ENCODE results near the gene ANKRD24.
"Not testable (repeated sequence)": the region's sequence is repeated elsewhere in the genome, so short reads cannot be mapped to it uniquely, and the experiment has no call there.

ANKRD24 gene

DNA sequence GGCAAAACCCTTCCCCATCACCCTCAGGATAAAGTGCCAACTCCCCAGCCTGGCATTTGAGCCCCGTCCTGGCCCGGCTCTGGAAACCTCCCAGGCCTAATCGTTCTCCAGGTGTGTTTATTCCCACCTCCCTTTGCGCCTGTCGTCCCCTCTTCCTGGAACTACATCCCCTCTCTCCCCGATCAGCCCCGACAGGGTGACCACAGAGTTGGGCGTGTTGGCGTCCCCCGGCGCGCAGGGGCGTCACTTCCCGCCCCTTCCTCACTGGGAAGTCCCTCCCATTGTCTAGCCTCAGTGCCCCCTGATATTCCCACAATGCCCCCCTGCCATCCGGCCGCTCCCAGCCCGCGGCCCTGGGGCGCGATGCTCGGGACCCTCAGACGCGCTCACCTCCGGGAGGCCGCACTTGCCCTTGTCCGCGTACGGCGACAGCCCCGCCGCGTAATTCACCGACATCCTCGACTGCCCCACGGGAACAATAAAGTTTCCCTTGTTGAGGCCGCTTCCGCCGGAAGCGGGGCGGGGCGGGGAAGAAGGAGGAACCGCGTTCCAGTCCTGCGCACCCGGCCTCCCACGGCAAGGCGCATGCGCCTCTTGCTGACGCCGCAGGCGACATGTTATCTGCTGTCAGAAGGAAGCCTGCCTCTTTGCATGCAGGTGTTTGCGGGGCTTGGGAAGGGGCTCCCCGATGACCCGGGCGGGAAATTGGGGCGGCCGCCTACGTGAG is at the start of gene ANKRD24, which contains the start of gene SIRT6:
Gene ANKRD24 (plus strand): TSS at position 606 of the 727 bp plus-strand sequence. CDS start 3,737 bp downstream, outside the sequence.
Gene SIRT6 (minus strand): TSS at position 480 of the 727 bp plus-strand sequence. CDS start 24 bp downstream, at position 456.
- DNase-seq (ENCODE audit: low read depth in 2 of 2), result peak; percentile 92 to 93

DNA sequence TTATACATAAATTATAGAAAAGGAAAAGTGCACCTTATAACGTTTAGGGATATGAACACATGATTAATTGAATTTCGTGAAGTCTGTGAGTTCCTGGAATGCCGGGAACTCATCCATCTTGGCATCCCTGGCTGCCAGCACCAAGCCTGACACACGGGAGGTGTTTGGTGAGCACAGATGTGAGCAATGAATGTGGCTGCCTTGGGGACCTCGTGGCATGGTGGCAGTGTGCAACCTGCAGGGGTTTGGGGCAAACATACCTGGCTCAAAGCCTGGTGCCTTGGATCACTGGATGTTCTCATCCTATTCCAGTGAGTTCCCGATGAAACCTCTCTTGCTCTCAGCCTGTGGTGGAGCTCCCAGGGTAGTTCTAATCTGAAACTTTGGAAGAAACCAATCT is 48.1 kb upstream of the ANKRD24 start:
- DNase-seq (ENCODE audit: low read depth in 2 of 2), result no peak

DNA sequence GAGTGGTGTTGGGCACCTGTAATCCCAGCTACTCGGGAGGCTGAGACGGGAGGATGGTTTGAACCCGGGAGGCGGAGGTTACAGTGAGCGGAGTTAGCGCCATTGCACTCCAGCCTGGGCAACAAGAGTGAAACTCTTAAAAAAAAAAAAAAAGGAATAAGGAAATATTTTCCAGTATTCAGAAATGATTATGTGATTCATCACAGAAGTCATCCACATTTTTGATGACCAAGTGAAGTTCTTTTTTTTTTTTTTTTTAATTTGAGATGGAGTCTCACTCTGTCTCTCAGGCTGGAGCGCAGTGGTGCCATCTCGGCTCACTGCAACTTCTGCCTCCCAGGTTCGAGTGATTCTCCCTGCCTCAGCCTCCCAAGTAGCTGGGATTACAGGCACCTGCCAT is 47.1 kb upstream of the ANKRD24 start:
- DNase-seq (ENCODE audit: low read depth in 2 of 2), result not testable (repeated sequence)

DNA sequence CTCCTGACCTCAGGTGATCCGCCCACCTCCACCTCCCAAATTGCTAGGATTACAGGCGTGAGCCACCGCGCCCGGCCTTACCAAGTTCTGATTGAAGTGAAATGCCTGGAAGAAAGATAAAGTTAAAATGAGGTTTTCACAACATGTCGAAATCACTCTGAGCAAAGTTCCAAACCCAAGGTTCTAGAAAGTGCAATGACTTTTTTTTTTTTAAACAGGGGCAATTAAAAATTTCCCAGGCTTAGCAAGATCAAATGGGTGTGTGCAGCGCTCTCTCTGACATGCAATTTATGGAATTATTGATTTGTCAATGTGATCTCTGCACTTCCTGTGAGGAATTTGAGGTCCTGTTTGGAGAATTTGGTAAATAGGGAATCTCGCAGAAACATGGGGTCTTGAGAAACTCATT is 45.8 kb upstream of the ANKRD24 start:
- no peak for DNase-seq (ENCODE audit: low read depth in 2 of 2)

DNA sequence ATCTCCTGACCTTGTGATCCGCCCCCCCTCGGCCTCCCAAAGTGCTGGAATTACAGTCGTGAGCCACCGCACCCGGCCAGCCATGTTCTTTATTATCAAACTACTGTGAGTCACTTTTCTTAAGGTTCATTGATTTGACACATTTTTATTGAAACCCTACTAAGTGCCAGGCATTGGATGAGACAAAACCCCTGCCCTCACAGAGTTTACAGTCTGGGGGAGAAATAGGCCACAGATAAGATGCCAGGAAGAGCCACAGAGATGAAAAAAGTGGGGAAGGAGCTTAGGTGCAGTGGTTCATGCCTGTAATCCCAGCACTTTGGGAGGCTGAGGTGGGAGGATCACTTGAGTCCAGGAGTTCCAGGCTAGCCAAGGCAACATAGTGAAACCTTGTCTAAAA is 44.0 kb upstream of the ANKRD24 start:
- DNase-seq (ENCODE audit: low read depth in 2 of 2), result no peak

DNA sequence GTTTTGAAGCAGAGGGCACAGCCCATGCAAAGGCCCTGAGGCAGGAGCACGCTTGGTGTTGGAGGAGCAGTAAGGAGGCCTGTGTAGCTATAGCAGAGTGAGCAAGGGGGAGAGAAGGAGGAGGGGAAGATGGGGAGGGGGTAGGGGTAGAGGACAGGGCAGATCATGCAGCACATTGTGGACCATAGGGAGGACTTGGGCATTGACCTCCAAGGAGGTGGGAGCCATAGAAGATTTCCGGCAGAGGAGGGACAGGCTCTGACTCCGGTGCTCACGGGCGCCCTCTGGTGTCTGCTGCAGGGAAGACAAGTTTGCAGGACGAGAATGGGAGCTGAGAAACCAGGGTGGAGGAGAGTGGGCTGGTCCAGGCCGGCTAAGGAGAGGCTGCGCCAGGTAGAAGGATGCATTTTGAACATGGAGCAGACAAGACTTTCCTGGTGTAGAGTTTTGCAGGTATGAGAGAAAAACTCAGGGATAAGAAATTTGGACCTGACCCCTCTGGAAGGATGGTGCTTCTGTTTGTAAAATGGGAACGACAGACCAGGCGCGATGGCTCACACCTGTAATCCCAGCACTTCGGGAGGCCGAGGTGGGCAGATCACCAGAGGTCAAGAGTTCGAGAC is 42.8 kb upstream of the ANKRD24 start:
- DNase-seq (ENCODE audit: low read depth in 2 of 2), result peak; percentile 73 to 89

DNA sequence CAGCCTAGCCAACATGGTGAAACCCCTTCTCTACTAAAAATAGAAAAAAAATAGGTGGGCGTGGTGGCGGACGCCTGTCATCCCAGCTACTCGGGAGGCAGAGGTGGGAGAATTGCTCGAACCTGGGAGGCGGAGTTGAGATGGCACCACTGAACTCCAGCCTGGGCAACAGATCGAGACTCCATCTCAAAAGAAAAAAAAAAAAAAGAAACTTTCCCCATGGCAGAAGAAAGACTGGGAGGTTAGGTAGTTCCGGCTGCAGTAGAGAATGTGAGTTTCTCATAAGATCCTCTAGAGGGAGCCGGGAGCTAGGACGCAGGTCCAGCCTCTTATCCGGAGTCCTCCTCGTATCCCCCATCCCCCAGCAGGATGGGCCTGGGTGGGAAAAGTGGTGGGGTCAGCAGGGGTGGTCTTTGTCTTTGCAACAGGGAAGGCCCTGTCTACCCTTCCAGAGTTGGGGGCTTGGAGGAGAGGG is 42.2 kb upstream of the ANKRD24 start:
- DNase-seq (ENCODE audit: low read depth in 2 of 2), result no peak

DNA sequence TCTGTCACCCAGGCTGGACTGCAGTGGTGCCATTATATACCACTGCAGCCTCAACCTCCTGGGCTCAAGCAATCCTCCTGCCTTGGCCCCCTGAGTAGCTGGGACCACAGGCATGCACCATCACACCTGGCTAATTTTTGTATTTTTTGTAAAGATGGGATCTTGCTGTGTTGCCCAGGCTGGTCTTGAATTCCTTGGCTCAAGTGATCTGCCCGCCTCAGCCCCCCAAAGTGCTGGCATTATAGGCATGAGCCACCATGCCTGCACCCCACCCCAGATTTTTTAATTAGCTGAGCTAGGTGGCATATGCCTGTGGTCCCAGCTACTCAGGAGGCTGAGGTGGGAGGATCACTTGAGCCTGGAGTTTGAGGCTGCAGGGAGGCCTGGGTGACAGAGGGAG is 39.6 kb upstream of the ANKRD24 start:
- DNase-seq (ENCODE audit: low read depth in 2 of 2), result not testable (repeated sequence)

DNA sequence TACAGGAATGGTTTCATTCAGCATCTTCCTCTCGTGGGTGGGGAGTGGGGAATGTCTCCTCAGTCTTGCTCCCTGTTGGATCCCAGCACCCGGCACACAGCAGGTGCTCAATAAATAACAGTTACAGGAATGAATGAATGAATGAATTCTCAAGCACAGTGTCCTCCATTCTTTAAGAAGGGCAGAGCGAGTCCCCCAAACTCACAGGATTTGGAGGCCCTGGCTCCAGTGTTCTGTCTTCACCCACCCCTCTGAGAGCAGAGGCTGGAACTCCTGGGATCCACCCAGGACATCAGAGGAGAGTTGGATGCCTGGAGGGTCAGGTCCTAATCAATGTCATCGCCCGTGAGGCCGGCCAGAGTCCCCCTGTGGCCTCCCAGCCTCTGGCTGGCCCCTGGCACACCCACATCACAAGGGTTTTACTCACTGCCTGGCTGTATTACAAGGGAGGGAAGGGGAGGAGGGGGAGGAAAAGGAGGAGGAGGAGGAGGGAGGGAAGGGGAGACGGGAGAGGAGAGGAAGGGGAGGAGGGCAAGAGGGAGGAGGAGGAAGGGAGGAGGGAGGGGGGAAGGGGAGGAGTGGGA is 37.7 kb upstream of the ANKRD24 start:
- no peak for DNase-seq (ENCODE audit: low read depth in 2 of 2)

DNA sequence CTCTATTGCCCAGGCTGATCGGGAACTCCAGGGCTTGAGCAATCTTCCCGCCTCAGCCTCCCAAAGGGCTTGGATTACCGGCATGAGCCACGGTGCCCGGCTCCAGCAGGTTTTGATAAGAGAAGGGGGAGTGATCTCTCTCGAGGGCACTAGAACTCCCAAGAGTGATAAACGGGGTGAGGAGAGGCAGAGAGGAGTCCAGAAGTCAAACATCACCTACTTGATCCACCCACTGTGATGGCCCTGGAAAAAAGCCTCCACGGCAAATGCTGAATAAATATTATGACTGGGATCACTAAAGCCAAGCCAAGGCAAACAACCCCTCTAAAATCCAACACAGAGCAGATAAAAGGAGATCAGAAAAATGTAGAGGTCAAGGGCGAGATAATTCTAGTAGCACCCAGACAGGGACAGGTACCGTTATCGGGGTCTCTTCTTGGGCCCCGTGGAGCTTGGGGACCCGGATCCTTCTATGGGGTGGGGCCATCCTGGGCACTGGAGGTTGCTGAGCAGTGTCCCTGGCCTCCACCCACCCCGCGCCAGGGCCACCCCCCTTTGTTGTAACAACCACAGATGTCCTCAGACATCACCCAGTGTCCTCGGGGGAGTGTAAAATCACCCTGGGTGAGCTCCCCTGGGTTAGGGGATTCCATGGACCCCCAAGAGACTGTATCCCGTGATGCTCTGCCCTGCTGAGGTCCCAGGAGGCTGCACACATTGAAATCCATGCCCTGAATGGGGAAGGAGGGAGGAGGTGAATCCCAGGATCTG is 32.8 kb upstream of the ANKRD24 start:
- DNase-seq (ENCODE audit: low read depth in 2 of 2), result no peak

DNA sequence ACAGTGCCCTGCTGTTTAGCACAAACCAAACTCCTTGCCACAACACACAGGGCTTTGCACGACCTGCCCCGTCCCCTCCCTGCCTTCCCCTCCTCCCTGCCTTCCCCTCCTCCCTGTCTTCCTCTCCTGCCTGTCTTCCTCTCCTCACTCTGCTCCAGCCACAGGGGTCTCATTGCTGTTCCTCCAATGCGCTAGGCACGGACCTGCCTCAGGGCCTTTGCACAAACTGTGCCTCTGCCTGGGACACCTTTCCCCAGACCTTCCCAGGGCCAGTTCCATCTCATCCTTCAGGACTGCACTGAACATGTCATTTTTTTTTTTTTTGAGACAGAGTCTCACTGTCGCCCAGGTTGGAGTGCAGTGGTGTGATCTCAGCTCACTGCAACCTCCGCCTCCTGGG is 30.9 kb upstream of the ANKRD24 start:
- no peak for DNase-seq (ENCODE audit: low read depth in 2 of 2)

DNA sequence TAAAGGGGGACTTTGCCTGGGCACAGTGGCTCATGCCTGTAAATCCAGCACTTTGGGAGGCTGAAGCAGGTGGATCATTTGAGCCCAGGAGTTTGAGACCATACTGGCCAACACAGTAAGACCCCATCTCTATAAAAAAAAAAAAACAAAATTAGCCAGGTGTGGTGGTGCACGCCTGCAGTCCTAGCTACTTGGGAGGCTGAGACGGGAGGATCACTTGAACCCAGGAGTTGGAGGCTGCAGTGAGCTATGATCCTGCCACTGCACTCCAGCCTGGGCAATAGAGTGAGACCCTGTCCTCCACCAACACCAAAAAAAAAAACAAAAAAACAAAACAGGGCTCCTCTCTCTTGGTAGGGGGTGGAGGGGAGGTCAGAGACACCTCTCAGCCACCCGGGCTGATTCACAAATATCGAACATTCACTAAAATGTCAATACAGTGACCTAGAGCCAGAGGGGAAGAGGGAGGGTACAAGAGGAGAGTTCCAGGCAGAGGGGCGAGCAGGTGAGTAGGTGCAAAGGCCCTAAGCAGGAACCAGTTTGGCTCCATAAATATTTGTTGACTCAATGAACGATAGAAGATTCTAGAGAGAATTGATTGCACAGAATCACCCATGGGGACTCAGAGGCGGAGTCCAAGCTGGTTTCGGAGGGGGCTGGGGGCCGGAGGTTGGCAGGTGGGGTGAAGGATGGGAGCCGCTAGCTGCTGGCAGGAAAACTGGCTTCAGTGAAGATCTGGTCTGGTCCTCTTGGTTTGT is 30.1 kb upstream of the ANKRD24 start:
- DNase-seq (ENCODE audit: low read depth in 2 of 2), result no peak

DNA sequence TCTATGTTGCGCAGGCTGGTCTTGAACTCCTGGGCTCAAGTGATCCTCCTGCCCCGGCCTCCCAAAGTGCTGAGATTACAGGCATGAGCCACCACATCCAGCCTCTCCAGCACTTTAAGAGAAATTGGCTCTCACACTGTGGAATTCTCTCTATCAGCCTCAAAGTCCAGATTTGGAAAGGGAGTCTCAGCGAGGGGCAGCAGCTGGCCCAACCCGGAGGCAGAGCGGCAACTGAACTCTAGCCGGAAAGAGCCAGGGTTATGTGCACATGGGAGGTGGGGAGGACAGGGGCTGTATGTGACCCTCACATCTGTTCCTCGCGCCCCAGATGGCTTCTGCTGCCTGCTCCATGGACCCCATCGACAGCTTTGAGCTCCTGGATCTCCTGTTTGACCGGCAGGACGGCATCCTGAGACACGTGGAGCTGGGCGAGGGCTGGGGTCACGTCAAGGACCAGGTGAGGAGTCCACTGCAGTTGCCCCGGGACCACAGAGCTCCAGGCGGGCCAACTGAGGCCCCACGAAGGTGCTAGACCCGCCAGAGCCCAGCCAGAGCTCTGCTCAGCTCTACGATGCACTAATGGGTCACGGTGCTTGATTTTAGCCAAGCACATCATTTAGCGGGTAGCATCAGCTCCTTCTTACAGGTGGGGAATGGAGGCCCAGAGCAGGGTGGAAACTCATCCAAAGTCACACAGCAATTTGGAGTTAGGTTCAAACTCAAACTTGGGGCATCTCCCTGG is 27.7 kb upstream of the ANKRD24 start:
- DNase-seq (ENCODE audit: low read depth in 2 of 2), result no peak

DNA sequence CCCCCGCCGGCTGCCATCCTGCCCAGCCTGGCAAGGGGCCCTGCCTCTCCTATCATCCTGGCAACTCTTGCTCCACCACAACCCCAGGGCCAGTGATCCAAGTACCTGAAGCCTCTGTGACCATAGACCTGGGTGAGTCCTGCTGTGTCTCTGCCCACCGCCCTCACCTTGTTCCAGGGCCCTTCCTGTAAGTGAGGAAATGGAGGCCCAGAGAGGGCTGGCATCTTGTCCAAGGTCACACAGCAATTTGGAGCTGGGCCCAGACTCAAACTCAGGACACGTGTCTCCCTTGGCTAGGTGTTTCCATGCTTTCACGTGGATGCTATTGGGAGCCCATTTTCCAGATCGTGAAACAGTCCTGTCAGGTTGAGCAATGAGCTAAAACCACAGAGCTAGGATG is 25.3 kb upstream of the ANKRD24 start:
- DNase-seq (ENCODE audit: low read depth in 2 of 2), result no peak

DNA sequence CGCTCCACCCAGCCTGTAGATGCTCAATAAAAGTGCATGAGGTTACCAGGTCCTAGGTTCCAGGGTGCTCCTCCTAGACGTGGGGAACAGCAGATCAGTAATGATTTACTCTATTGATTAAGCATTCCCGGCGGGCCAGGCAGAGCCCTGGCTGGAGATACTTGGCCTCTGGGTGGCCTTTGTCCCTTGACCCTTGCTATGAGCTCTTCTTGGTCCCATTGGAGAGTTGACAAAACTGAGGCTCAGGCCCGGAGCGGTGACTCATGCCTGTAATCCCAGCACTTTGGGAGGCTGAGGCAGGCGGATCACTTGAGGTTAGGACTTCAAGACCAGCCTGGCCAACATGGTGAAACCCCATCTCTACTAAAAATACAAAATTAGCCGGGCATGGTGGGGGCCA is 24.5 kb upstream of the ANKRD24 start:
- not testable (repeated sequence) for DNase-seq (ENCODE audit: low read depth in 2 of 2)

DNA sequence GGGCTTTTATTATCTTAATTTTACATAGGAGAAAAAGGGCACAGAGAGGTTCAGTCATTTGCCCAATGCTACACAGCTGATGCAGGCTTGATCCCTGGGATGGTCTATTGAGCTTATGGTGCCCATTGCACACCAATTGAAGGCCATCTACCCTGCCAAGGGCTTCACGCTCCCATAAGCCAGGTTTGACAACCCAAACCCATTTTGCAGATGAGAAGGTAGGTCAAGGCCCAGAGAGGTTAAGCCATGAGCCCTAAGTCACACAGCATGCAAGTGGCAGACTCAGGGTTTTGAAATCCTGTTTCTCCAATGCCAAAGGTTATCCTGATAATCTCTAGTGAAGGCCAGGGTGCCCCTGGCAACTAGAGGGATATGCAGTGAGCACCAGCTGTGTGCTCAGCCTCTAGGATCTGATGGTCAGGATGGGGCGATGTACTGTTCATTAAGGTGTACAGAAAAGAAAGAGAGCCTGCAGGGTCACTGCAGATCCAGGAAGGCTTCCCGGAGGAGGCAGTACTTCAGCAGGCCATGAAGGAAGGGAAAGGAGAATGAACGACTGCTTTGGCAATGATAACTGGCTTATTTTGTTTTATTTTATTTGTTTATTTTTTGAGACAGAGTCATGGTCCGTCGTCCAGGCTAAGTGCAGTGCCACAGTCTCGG is 20.9 kb upstream of the ANKRD24 start:
- DNase-seq (ENCODE audit: low read depth in 2 of 2), result no peak

DNA sequence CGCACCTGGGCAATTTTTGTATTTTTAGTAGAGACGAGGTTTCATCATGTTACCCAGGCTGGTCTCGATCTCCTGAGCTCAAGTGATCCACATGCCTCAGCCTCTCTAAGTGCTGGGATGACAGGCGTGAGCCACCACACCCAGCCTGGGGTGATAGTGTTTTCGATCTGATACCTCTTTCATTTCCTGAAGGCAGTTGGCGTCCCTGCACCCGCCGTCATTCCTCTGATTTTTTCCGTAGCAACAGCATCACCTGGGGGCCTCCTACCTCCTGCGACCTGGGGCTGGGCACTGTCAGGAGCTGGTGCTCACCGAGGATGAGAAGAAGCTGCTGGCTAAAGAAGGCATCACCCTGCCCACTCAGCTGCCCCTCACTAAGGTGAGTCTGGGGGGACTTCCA is 18.2 kb upstream of the ANKRD24 start:
- no peak for DNase-seq (ENCODE audit: low read depth in 2 of 2)

DNA sequence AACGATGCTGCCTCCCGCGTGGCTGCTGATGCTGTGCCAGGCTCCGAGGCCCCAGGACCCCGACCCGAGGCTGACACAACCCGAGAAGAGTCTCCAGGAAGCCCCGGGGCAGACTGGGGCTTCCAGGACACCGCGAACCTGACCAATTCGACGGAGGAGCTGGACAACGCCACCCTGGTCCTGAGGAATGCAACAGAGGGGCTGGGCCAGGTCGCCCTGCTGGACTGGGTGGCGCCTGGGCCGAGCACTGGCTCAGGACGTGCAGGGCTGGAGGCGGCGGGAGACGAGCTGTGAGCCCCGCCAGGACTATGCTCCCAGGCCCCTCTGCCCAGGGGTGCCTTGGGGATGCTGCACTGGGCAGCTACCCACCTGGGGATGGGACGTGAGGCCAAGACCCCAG is 10.8 kb upstream of the ANKRD24 start:
- DNase-seq (ENCODE audit: low read depth in 2 of 2), result no peak

DNA sequence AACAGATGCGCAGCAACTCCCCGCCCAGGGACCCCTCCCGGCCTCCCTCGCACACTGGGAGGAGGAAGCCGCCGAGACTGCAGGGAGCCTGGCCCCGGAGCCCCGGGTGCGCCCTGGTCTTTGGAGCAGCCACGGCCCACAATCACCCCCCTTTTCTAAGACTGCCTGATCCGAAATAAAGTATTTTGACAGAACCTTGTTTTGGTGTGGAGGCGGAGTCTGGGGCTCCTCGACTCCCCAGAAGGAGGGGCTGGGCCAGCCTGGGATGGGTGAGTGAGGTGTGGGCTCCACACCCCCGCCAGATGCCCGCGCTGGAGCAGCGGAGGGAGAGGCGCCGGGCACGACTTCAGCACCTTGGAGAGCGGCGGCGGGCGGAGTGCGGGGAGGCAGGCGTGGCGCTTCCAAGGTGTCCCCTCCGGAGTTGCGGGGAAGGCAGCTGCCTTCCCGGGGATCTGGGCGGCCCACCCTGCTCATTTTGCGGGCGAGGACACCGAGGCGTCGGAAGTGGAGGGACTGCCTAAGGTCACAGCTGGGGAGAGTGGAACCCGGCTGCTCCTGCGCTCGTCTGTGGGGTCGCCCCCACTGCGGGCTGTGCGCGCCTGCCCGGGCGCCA is 9.5 kb upstream of the ANKRD24 start:
- DNase-seq (ENCODE audit: low read depth in 2 of 2), result peak; percentile 34 to 49
